IPS-20b (cell line): ENCODE results near the gene ALB.
"Not testable (repeated sequence)": the region's sequence is repeated elsewhere in the genome, so short reads cannot be mapped to it uniquely, and the experiment has no call there.

ENCODE experiments used
- H3K27ac ChIP-seq: one replicate; pipeline ENCODE4 v1.5.1; 2013; ENCODE audit warnings: low read length
- H3K27me3 ChIP-seq: 2 replicates; pipeline ENCODE4 v1.6.1; 2013; ENCODE audit warnings: mild to moderate bottlenecking, low read length, inconsistent platforms; ENCODE audit not compliant: insufficient read depth
- H3K36me3 ChIP-seq: 2 replicates; pipeline ENCODE4 v1.6.1; 2013; ENCODE audit warnings: low read depth, mild to moderate bottlenecking, inconsistent platforms, low read length, moderate library complexity; ENCODE audit not compliant: insufficient read depth
- H3K4me1 ChIP-seq: 2 replicates; pipeline ENCODE4 v1.6.1; 2013; ENCODE audit warnings: mild to moderate bottlenecking, control low read depth, inconsistent platforms, low read length, moderate library complexity; ENCODE audit not compliant: insufficient read depth
- H3K4me3 ChIP-seq: 2 replicates; pipeline ENCODE4 v1.5.1; 2013; ENCODE audit warnings: mild to moderate bottlenecking, low read length, inconsistent platforms
- H3K9ac ChIP-seq: 2 replicates; pipeline ENCODE4 v1.6.1; 2013; ENCODE audit warnings: low read depth, mild to moderate bottlenecking, inconsistent platforms, low read length, moderate library complexity
- H3K9me3 ChIP-seq: 2 replicates; pipeline ENCODE4 v1.6.1; 2013; ENCODE audit warnings: mild to moderate bottlenecking, low read depth, low read length, inconsistent platforms; ENCODE audit not compliant: insufficient read depth

ALB gene

DNA sequence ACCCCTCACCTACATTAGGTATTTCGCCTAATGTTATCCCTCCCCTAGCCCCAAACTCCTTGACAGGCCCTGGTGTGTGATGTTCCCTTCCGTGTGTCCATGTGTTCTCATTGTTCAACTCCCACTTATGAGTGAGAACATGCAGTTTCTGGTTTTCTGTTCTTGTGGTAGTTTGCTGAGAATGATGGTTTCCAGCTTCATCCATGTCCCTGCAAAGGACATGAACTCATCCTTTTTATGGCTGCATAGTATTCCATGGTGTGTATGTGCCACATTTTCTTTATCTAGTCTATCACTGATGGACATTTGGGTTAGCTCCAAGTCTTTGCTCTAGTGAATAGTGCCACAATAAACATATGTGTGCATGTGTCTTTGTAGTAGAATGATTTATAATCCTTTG lies 14.4 kb upstream of the ALB start:
- not testable (repeated sequence) for H3K9me3 ChIP-seq, H3K36me3 ChIP-seq, H3K4me1 ChIP-seq, H3K9ac ChIP-seq, H3K27ac ChIP-seq, H3K27me3 ChIP-seq, H3K4me3 ChIP-seq

DNA sequence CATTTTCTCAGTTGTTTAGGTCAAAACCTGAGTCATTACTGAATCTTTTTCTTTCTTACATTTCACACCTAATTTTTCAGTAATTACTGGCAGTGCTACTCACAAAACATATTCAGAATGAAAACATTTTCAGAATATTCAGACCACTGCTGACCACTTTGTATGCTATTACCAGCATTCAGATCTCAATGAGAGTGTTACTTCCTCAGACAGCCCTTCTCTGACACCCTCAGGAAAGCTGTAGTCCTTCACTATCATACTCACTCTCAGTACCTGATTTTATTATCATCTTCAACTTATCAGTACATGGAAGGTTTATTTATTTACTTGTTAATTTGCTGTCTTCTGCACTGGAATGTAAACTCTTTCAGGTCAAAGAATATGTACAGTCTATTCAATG lies 12.3 kb upstream of the ALB start:
- Histone ChIP-seq H3K9me3 (no peaks in the 10 kb centered on the region), H3K27me3 (no peaks in the 10 kb centered on the region), H3K36me3 (no peaks in the 10 kb centered on the region), H3K27ac (no peak overlapping the region), H3K4me1 (no peaks in the 10 kb centered on the region), H3K9ac (no peak overlapping the region), H3K4me3 (no peak overlapping the region)

DNA sequence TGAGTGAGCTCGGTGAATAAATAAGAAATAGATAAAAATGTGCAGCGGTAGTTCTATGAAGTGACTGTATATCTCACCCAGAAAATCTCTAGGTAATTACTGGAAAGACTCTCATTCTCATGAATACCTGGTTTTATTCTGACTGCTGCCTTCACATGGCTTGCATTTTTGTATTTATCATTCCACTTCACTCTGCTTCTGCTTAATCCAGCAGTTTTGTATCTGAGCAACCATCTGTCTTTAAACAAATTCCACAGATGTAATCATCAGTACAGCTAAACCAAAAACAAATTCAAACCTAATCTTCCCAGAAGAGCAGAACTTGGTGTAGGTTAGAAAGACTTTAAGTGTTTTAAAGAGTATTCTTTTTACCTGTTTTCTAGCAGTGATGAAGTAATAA lies 11.2 kb upstream of the ALB start:
- no peaks in the 10 kb centered on the region for H3K4me1 ChIP-seq
- no peak overlapping the region for H3K27ac ChIP-seq
- H3K36me3 ChIP-seq: no peaks in the 10 kb centered on the region
- H3K9me3 ChIP-seq: no peaks in the 10 kb centered on the region
- no peaks in the 10 kb centered on the region for H3K27me3 ChIP-seq
- H3K4me3 ChIP-seq: no peak overlapping the region
- H3K9ac ChIP-seq: no peak overlapping the region

DNA sequence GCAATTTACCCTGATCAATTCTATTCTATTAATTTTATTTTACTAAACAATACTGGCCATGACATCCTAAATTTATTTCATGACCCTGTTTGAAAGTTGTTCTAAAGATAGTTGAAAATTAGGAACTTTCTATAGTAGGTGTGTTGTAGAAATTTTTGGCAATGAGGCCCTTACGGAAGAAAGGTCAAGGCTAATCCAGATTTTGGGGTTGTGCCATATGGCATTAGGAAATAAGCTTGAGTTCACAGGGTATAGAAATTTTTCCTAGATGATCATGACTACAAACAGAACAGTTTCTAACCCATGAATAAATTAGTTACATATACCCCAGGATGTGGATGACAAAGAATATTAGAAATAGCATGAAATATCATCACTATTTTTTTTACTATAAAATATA lies 7.8 kb upstream of the ALB start:
- no peak overlapping the region for H3K9ac ChIP-seq
- H3K27ac ChIP-seq: no peak overlapping the region
- H3K36me3 ChIP-seq: no peaks in the 10 kb centered on the region
- H3K4me3 ChIP-seq: no peak overlapping the region
- no peaks in the 10 kb centered on the region for H3K27me3 ChIP-seq
- H3K4me1 ChIP-seq: no peaks in the 10 kb centered on the region
- H3K9me3 ChIP-seq: no peaks in the 10 kb centered on the region

DNA sequence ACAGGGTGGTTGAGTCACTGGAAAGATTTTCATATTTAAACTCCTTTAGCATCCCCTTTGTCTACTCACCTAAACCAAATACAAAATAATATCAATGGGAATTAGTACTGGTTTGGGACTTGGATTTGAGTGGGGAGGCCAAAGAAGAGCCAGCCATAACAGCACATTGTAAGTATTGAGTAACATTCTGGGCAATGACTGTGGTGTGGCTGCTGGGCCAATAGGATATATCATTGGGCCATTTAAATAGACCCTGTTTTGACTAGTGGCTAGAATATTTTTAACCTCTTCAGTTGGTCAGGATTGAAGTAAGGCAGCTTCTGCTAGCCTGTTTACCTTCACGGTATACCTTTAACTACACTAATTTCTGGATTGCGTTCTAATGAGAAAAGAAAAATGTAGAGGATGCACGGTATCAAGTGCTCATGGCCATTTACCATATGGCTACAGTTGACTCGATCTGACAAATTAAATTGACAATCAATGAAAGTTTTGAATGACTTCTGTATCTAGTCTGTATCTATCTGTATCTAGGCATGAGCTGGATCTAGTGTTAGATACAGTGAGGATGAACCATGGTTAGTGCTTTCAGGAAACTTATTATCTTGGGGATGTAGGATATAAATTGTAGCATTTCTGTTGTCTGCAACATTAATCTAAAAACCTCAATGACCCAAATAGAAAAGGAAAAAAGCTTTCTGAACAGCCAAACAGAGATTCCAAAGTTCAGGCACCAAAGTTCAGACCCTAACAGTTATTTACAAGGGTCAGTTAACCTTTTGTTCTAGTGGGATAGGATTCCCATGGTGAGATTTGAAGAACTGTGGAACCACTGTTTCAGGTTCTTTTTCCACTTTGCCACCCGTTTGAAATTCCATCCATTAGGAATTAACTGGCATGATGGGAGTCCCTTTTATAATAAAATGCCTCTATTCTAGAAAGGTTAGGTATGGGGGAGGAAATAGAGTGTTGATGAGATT lies 6.8 kb upstream of the ALB start:
- Histone ChIP-seq H3K27me3 (no peaks in the 10 kb centered on the region), H3K4me1 (no peaks in the 10 kb centered on the region), H3K27ac (no peak overlapping the region), H3K9ac (no peak overlapping the region), H3K36me3 (no peaks in the 10 kb centered on the region), H3K9me3 (no peaks in the 10 kb centered on the region), H3K4me3 (no peak overlapping the region)

DNA sequence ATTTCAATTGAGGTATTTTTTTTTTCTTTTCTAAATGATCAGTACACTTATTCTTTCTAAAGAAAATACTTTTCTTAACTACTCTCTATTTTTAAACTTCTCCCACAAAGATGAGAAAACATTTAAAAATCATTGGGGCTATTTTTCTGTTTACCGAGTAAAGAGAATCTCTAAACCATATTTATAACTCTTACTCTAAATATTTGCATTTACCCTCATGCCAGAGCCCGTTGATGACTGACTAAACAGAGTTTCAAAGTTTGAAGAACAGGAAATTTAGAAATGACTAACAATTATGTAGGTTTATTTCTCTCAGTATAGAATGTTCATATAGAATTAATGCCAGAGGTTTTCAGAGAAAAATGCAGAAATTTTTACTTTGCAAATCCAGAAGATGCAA lies 2.7 kb upstream of the ALB start:
- H3K4me3 ChIP-seq: no peak overlapping the region
- no peak overlapping the region for H3K27ac ChIP-seq
- no peaks in the 10 kb centered on the region for H3K36me3 ChIP-seq
- H3K9me3 ChIP-seq: no peaks in the 10 kb centered on the region
- H3K27me3 ChIP-seq: no peaks in the 10 kb centered on the region
- H3K9ac ChIP-seq: no peak overlapping the region
- no peaks in the 10 kb centered on the region for H3K4me1 ChIP-seq

DNA sequence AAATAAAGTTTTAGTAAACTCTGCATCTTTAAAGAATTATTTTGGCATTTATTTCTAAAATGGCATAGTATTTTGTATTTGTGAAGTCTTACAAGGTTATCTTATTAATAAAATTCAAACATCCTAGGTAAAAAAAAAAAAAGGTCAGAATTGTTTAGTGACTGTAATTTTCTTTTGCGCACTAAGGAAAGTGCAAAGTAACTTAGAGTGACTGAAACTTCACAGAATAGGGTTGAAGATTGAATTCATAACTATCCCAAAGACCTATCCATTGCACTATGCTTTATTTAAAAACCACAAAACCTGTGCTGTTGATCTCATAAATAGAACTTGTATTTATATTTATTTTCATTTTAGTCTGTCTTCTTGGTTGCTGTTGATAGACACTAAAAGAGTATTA lies 370 bp downstream of the ALB start:
- Histone ChIP-seq H3K4me3 (no peak overlapping the region), H3K27me3 (no peaks in the 10 kb centered on the region), H3K4me1 (peaks cover 13% of the 10 kb centered on the region; the same call in 1 of the 2 replicates), H3K9ac (no peak overlapping the region), H3K36me3 (no peaks in the 10 kb centered on the region), H3K9me3 (no peaks in the 10 kb centered on the region), H3K27ac (no peak overlapping the region)

DNA sequence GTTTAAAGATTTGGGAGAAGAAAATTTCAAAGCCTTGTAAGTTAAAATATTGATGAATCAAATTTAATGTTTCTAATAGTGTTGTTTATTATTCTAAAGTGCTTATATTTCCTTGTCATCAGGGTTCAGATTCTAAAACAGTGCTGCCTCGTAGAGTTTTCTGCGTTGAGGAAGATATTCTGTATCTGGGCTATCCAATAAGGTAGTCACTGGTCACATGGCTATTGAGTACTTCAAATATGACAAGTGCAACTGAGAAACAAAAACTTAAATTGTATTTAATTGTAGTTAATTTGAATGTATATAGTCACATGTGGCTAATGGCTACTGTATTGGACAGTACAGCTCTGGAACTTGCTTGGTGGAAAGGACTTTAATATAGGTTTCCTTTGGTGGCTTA lies 1.1 kb downstream of the ALB start:
- H3K4me1 ChIP-seq: peaks cover 17% of the 10 kb centered on the region; the same call in 1 of the 2 replicates
- no peak overlapping the region for H3K27ac ChIP-seq

DNA sequence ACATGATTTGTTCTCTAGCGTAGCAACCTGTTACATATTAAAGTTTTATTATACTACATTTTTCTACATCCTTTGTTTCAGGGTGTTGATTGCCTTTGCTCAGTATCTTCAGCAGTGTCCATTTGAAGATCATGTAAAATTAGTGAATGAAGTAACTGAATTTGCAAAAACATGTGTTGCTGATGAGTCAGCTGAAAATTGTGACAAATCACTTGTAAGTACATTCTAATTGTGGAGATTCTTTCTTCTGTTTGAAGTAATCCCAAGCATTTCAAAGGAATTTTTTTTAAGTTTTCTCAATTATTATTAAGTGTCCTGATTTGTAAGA lies 2.4 kb downstream of the ALB start:
- Histone ChIP-seq H3K27me3 (no peaks in the 10 kb centered on the region), H3K4me1 (peaks cover 17% of the 10 kb centered on the region; the same call in 1 of the 2 replicates), H3K4me3 (no peak overlapping the region), H3K36me3 (no peaks in the 10 kb centered on the region), H3K9ac (no peak overlapping the region), H3K27ac (no peak overlapping the region), H3K9me3 (no peaks in the 10 kb centered on the region)

More for the DNA sequence above, 1.1 kb downstream of the ALB start:
- H3K27me3 ChIP-seq: no peaks in the 10 kb centered on the region
- H3K9ac ChIP-seq: no peak overlapping the region
- no peak overlapping the region for H3K4me3 ChIP-seq
- H3K9me3 ChIP-seq: no peaks in the 10 kb centered on the region
- H3K36me3 ChIP-seq: no peaks in the 10 kb centered on the region

DNA sequence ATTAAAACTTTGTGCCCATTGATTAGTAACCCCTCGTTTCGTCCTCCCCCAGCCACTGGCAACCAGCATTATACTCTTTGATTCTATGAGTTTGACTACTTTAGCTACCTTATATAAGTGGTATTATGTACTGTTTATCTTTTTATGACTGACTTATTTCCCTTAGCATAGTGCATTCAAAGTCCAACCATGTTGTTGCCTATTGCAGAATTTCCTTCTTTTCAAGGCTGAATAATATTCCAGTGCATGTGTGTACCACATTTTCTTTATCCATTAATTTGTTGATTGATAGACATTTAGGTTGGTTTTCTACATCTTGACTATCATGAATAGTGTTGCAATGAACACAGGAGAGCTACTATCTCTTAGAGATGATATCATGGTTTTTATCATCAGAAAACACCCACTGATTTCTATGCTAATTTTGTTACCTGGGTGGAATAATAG lies 3.2 kb downstream of the ALB start:
- H3K27ac ChIP-seq: no peak overlapping the region
- no peak overlapping the region for H3K9ac ChIP-seq
- no peaks in the 10 kb centered on the region for H3K36me3 ChIP-seq
- no peaks in the 10 kb centered on the region for H3K9me3 ChIP-seq
- peaks cover 17% of the 10 kb centered on the region; the same call in 1 of the 2 replicates for H3K4me1 ChIP-seq
- H3K4me3 ChIP-seq: no peak overlapping the region
- H3K27me3 ChIP-seq: no peaks in the 10 kb centered on the region

DNA sequence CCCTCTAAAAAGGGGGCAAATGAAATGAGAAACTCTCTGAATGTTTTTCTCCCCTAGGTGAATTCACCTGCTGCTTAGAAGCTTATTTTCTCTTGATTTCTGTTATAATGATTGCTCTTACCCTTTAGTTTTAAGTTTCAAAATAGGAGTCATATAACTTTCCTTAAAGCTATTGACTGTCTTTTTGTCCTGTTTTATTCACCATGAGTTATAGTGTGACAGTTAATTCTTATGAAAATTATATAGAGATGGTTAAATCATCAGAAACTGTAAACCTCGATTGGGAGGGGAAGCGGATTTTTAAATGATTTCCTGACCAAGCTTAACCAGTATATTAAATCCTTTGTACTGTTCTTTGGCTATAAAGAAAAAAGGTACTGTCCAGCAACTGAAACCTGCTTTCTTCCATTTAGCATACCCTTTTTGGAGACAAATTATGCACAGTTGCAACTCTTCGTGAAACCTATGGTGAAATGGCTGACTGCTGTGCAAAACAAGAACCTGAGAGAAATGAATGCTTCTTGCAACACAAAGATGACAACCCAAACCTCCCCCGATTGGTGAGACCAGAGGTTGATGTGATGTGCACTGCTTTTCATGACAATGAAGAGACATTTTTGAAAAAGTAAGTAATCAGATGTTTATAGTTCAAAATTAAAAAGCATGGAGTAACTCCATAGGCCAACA lies 4.2 kb downstream of the ALB start:
- Histone ChIP-seq H3K27ac (no peak overlapping the region), H3K27me3 (no peaks in the 10 kb centered on the region)

More for the DNA sequence above, 4.2 kb downstream of the ALB start:
- H3K9ac ChIP-seq: no peak overlapping the region
- H3K4me3 ChIP-seq: no peak overlapping the region; the same call in 1 of the 2 replicates
- H3K36me3 ChIP-seq: no peaks in the 10 kb centered on the region
- H3K9me3 ChIP-seq: no peaks in the 10 kb centered on the region
- H3K4me1 ChIP-seq: peaks cover 17% of the 10 kb centered on the region; the same call in 1 of the 2 replicates
